Measurements from ENCODE around the gene CCDC159.
"Not testable (repeated sequence)": the region's sequence is repeated elsewhere in the genome, so short reads cannot be mapped to it uniquely, and the experiment has no call there.

CCDC159 gene

DNA sequence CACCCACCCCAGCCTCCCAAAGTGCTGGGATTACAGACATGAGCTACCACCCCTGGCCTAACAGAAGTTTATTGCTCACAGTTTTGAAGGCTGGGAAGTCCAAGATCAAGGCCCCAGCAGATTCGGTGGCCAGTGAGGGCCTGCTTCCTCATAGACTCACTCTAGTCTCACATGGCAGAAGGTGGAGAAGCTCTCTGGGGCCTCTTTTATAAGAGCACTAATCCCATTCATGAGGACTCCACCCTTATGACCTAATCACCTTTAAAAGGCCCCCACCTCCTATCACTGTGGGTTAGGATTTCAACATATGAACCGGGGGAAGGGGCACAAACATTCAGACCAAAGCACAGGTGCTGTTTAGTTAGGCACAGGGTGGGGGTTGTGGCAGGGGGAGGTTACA lies 21.2 kb downstream of the CCDC159 start:
- DNase-seq (ENCODE audit: low spot score) = no peak

DNA sequence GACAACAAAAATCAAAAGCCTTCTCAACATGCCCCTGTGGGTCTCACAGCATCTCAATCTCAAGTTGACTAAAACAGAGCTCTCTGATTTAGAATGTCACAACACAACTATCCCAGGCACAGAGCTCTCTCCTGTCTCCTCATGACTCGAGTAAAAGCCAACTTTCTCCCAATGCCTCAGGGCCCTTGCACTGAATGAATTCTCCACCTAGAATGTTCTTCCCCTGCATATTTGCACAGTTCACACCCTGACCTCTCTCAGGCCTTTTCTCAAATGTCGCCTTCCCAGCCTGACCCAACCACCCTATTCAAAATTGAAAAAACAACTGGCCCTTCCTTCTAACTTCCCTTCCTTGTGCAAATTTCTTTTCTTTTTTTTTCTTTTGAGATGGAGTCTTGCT lies 24.4 kb downstream of the CCDC159 start:
- DNase-seq (ENCODE audit: low spot score) = no peak

DNA sequence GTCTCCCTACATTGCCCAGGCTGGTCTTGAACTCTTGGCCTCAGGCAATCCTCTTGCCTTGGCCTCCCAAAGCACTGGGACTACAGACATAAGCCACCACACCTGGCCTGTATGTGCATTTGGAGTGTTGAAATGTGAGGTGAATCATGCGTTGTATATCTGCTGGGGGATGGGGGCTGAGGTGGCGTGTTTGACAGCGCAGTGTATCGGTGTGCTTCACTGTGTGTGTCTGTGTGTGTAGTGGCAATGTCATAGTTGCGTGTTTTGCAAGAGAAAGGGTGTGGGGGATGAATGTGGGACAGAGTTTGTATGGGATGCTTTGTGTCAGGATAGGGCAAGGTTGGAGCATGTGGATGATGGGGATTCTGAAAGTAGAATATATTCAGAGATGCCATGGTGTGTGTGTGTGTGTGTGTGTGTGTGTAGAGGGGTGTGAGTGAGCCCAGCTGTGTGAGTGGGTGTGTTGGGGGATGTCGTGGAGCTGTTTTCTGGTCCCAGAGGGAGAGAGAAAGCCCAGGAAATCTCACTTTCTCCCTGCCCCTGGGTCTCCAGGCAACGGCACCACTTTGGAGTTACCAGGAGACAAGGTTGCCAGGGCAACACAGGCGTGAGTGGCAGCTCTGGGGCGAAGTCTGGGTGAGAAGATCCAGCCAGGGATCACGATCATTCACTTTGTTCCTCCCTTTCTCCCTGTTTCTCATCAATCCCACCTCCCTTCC lies 27.0 kb downstream of the CCDC159 start:
- DNase-seq (ENCODE audit: low spot score) = peak; percentile 50

DNA sequence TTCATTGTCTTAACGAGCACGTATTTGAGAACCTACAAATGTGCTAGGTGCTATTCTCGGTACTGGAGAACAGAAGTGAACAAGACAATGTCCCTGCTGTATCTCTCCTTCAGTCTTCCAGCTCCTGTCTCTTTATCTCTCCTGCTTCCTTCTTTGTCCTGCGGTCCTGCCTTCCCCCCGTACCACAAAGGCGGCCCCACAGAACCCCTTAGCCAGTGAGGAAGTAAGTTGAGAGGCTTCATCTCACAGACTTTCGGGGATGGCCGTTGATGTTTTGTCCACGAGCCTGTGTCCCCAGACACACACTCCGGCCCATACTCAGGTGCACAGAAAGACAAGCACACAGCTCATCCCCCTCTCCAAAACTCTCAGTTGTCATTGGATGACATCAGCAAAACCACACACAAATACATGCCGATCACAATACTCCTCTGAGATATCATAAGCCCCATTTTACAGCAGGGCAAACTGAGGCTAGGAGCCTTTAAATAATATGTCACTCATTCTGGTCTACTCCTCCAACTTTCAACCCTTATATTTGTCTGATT lies 27.6 kb downstream of the CCDC159 start:
- DNase-seq (ENCODE audit: low spot score) = peak; percentile 15

DNA sequence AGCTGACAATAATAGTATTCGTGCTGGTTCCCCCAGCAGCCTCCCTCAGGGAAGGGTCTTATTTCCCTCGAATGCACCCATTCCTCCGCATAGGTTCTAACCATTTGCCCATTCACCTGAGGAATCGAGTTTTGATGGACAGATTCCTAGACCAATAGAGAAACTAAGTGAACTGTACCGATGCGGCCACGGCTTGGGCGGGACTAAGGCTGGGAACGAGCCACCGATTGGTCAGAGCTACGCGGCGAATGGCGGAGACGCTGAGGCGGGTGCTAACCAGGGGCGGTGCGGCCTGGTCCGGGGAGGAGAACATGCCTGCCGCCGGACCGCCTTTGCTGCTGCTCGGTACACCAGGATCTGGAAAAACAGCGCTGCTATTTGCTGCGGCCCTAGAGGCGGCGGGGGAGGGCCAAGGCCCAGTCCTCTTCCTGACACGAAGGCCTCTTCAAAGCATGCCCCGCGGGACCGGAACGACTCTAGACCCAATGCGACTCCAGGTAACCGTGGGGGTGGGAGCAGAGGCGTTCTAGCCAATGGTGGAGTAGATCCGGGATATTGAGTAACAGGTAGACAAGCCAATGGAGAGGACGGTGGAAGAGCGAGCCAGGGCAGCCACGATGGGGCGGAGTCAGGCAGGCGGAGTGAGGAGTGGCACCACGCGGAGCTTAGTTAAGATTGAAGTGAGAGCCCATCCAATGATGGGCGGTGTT lies 28.3 kb downstream of the CCDC159 start, which contains the start of gene SWSAP1:
Gene SWSAP1 (plus strand): TSS at position 234 of the 710 bp plus-strand sequence. CDS start 15 bp downstream, at position 249.
- peak; percentile 96 for DNase-seq (ENCODE audit: low spot score)

DNA sequence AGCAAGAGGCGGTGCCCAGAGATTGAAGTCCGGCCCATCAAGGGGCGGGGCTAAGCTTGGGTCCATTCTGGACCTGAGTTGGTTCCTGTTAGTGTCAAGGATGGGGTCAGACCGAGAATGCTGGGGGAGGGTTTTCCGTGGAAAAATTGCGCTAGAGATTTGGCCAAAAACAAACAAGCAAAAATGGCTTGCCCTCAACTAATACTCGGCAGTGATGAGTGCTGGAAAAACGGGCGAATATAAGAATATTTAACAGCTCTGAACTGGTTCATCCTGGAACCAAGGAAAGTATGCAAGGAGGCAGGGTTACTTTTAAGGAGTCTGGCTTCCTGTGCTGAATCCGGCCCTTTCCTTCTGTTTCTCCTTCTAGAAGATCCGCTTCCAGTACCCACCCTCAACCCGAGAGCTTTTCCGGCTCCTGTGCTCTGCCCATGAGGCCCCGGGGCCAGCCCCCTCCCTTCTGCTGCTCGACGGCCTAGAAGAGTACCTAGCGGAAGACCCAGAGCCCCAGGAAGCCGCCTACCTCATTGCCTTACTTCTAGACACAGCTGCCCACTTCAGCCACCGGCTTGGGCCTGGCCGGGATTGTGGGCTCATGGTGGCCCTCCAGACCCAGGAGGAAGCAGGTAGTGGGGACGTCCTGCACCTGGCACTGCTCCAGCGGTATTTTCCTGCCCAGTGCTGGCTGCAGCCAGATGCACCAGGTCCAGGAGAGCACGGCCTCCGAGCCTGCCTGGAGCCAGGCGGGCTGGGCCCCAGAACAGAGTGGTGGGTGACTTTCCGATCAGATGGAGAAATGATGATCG lies 29.0 kb downstream of the CCDC159 start:
- DNase-seq (ENCODE audit: low spot score) = peak; percentile 50

DNA sequence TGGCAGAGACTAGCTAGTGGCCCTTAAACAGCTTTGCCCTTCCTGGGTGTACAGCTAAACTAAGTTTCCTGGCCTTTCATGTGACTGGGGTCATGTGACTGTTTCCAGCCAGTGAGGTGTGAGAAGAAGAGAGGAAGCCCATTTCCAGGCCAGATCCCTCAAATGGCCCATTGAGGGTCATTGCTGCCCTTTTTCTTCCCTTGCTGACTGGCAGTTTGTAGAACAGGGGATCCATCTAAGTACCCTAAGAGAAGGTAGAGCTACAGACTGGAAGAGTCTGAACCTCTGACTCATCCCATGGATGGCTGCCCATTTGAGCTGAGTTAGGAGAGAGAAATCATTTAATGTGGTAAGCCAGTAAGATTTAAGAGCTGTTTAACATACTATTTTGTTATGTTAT lies 30.9 kb downstream of the CCDC159 start:
- no peak for DNase-seq (ENCODE audit: low spot score)

DNA sequence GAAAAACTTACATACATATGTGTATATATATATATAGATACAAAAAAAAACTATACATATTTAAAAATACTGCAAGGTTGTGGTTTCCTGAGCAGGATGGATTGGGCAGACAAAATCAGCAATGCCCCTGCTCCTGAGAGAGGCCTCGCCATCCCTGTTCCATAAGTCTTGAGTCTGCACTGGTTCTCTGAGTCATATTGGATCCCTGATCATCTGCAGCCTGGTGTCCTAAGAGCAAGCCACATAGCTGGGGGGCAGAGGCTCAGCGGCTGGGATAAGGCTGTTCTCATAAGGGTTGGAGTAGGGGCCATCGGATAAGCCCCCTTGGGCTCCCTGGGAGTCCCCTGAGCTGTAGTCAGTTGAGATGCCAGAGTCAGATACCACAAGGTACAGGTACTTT lies 31.4 kb downstream of the CCDC159 start:
- no peak for DNase-seq (ENCODE audit: low spot score)

DNA sequence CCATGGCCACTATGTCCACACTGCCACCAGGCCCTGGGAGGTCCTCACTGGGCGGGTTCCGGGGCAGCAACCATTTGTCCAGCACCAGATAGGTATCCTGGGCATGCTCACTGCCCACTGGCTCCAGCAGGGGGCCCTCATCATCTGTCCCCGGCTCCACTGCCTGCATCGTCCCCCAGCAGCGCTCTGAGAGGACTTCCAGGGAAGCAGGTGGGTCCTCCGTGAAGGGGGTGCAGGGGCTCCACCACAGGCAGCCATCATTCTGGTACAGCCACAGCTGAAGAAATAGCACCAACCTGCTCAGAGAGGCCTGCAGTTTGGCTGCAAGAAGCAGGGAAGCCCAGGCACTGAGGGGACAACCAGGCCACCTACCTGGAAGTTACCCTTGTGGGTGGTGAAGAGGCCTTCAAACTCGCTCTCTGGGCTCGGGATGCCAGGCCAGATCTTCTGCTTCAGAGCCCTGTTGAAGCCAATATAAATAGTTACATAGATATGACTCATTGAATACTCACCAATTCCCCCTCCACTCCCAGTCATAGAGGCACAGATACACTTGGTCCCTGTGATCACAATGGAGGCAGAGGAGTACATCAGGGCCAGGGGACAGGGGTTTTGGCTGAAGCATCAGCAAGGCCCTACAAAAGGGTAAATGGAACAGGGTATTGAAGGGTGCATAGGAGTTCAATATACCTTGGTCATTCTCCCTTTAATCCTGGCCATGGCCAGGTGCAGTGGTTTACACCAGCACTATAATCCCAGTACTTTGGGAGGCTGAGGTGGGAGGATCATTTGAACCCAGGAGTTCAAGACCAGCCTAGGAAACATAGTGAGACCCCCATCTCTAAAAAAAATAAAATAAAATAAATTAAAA lies 32.2 kb downstream of the CCDC159 start:
- DNase-seq (ENCODE audit: low spot score) = peak; percentile 62

DNA sequence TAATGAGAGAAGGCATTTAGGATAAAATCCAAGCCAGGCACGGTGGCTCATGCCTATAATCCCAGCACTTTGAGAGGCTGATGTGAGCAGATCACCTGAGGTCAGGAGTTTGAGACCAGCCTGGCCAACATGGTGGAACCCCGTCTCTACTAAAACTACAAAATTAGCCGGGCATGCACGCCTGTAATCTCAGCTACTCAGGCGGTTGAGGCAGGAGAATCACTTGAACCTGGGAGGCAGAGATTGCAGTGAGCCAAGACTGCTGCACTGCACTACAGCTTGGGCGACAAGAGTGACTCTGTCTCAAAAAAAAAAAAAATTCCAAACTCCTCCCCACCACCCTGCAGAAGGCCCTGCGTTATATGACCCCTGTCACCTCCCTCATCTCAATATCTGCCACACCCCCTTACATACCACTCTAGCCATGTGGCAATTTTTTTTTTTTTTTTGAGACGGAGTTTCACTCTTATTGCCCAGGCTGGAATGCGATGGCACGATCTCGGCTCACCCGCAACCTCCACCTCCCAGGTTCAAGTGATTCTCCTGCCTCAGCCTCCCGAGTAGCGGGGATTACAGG lies 33.0 kb downstream of the CCDC159 start:
- DNase-seq (ENCODE audit: low spot score) = not testable (repeated sequence)

DNA sequence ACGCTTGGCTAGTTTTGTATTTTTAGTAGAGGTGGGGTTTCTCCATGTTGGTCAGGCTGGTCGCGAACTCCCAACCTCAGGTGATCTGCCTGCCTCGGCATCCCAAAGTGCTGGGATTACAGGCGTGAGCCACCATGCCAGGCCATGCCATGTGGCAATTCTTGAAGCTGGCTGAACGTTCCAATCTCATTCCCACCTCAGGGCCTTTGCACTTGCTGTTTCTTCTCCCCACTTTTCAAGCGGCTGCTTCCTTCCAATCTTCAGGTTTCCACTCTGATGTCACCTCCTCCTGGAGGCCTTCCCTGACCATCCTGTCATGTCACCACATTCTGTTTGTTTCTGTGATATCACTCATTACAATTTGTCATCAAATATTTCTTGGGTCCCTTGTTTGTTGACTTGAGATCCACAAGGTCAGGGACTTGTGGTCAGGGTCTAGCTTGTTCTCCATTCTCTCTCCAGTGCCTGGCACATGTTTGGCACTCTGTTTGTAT lies 33.6 kb downstream of the CCDC159 start:
- no peak for DNase-seq (ENCODE audit: low spot score)

DNA sequence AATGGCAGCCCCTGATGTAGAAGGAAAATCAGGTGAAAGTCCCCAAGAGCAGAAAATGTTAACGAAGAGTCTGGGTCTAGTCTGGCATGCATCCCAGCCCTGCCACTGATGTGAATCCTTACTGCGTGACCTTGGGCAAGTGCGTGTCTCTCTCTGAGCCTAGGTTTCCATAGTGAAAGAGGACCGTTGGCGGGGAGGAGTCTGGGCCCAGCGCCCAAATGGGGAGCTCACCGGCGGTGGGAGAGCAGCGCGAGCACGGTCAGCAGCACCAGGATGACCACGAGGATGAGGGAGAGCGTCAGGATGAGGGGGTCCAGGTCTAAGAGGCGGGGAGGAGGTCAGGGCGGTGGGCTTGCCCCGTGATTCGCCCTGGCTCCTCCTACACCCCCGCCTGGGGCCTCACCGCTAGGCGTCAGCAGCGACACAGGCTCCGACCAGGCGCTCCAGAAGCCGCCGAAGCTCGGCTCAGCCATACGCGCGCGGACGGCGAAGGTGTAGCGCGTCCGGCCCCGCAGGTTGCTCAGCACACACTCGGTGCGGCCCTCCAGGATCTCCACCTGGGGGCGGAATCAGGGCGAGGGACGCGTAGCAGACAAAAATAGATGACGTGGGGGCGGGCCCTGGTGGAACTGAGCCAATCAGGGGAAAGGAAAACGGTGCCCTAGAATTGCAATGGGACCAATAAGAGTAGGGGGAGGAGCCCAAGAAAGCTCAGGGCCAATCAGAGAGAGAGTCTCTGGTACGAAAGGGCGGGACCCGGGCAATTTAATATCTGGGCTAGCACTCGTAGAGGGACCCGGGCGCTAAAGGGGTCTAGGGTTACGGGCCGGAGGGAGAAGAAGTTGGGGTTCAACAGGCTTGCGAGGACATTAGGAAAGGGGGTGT lies 34.6 kb downstream of the CCDC159 start:
- peak; percentile 94 for DNase-seq (ENCODE audit: low spot score)

DNA sequence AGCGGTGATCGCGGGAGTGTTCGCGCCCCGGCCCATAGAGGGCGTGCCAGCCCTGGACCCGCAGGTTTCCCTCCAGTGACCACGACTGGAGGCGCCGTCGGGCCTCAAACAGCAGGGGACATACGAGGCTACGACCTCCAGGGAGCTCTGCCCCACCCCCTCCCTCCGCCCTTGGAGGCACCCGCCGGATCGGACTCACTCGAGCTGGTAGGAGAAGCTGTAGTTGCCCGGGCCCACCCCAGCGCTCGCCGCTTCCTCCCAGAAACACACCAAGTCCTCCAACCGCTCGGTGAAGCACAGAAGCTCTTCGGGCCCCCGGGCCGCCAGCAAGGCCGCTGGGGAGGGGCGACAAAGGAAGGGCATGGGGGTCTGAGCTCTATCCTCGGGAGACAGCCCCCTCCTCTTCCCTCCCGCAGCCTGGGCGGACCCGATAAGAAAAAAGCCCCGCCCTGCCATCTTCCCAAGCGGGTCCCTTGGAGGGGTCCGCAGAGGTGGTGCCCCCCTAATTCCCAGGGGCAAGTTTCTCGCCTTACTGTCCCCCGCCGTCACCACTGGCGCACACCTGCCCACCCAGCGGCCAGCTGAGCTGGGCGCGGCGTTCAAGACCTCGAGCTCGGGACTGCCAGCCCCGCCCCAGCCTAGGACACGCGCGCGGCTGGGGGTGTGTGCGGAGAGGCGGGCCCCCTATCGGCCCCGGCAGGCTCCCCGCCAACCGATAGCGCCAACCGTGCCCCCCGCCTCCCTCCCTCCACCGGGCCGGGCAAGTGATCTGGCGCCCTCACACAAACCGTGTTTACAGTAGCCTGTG lies 36.8 kb downstream of the CCDC159 start:
- DNase-seq (ENCODE audit: low spot score) = peak; percentile 76

DNA sequence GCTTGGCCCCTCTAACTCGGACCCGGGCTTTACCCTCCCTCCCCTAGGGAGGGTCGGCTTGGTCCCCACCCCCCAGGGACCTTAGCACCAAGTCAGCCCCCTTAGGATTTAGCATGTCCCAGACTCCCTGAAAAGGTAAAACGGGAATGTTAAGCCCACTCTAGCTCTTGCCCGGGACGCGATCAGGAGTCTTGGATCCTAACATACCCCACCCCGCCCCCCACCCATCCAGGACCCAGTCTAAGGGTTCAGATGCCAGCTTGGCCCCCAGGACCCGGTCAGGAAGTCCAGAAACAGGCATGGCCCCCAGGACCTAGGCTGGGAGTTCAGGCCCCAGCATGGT lies 37.4 kb downstream of the CCDC159 start:
- no peak for DNase-seq (ENCODE audit: low spot score)

DNA sequence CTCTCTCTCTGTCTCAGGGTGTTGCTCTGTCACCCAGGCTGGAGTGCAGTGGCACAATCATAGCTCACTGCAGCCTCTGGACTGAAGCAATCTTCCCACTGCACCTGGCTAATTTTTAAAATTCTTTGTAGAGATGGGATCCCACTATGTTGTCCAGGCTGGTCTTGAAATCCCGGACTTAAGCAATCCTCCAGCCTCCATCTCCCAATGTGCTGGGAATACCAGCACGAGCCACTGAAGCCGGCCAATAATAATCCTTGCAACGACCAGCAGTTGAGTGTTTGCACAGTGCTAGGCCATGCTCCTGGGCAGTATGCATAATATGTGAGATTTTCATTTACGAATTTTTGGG lies 38.4 kb downstream of the CCDC159 start:
- DNase-seq (ENCODE audit: low spot score) = no peak

DNA sequence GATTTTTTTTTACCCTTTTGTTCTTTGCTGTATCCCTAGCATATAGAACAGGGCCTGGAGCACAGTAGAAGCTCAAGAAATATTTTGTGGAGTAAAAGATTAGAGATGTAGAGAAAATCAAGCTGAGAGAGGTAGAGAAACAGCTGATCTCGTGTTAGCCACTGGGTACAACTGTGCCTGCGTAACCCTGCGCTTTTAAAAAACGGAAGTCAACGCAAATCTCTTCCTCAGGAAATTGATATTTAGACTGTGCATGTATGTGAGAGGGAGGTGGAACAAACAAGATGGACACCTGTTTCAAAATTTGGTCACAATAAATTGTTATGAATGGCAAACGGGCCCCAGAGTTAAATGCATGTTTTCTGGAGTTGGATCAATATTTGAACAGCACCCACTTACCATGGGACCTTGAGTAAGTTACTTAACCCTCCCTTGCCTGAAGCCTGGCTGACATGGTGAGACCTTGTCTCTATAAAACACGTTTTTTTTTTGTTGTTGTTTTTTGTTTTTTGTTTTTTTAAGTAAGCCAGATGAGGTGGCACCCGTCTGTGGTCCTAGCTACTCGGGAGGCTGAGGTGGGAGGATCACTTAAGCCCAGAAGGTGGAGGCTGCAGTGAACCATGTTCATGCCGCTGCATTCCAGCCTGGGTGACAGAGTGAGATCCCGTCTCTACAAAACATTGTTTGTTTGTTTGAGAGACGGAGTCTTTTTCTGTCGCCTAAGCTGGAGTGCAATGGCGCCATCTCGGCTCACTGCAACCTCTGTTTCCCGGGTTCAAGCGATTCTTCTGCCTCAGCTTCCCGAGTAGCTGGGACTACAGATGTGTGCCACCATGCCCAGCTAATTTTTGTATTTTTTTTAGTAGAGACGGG lies 41.1 kb downstream of the CCDC159 start:
- DNase-seq (ENCODE audit: low spot score) = no peak

DNA sequence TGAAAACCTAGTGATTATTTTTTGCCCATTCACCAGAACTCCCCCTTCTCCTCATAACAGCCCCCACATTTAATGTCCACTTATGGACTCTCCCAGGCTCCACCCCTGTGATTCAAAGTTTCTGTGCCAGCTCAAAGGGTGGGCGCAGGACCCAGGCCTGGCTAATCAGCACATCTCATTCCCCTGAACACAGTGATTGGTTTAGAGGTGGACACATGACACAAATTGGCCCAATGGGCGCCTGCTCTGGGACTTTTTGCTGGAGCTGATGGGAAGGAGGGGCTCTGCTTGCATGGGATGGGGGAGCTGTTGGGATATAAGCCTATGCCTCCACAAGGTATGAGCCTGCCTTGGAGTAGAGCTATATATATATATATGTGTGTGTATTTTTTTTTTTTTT lies 44.0 kb downstream of the CCDC159 start:
- no peak for DNase-seq (ENCODE audit: low spot score)
